NCI-H226 (cell line): ENCODE measurements around the gene VGF.

Experiments
- DNase-seq: peaks from one replicate; pipeline ENCODE4 v3.0.0-alpha.2; 2015

Gene VGF

GRCh38 chr7:101165958-101166647 is 734 bp upstream of the VGF start:
- no peak for DNase-seq

- DNase-seq: peak; percentile 55
Measured at GRCh38 chr7:101164071-101164840, 1.1 kb downstream of the VGF start.

- DNase-seq: peak; percentile 65
Measured at GRCh38 chr7:101163279-101164070, 1.9 kb downstream of the VGF start.

- DNase-seq: peak; percentile 72
Measured at GRCh38 chr7:101162551-101163278, 2.7 kb downstream of the VGF start.

- DNase-seq: no peak
Measured at GRCh38 chr7:101161692-101162471, 3.5 kb downstream of the VGF start.

GRCh38 chr7:101160910-101161309 is 4.5 kb downstream of the VGF start:
- no peak for DNase-seq

- DNase-seq: peak; percentile 76
Measured at GRCh38 chr7:101159696-101160674, 5.4 kb downstream of the VGF start.

GRCh38 chr7:101156866-101157589 is 8.3 kb downstream of the VGF start:
- DNase-seq: no peak

- DNase-seq: no peak
Measured at GRCh38 chr7:101156277-101156676, 9.1 kb downstream of the VGF start.

GRCh38 chr7:101155303-101155702 is 10.1 kb downstream of the VGF start:
- DNase-seq: no peak

GRCh38 chr7:101154693-101155102 is 10.7 kb downstream of the VGF start:
- DNase-seq: no peak

- DNase-seq: peak; percentile 86
Measured at GRCh38 chr7:101153969-101154692, 11.2 kb downstream of the VGF start, which contains the start of gene AP1S1. TSS of gene AP1S1 (plus strand) at chr7:101154476. CDS start at chr7:101154515, 39 bp downstream.

GRCh38 chr7:101151908-101152651 is 13.3 kb downstream of the VGF start:
- DNase-seq: no peak

- no peak for DNase-seq
Measured at GRCh38 chr7:101140746-101141382, 24.5 kb downstream of the VGF start.

- no peak for DNase-seq
Measured at GRCh38 chr7:101140339-101140699, 25.1 kb downstream of the VGF start.

- peak; percentile 93 for DNase-seq
Measured at GRCh38 chr7:101138213-101138870, 27.0 kb downstream of the VGF start.

GRCh38 chr7:101137651-101138212 is 27.6 kb downstream of the VGF start:
- no peak for DNase-seq
